Kasumi-1 (cell line): Measurements from ENCODE around the gene RGS12.

Experiments used
- DNase-seq, 2 experiments: peaks; one replicate each; lab custom pipeline; 2025; lab: John Stamatoyannopoulos, UW

Gene RGS12

GRCh38 chr4:3292571-3293400, at the start of gene RGS12:
Gene RGS12 (plus strand): TSS chr4:3293021. CDS start chr4:3316171, 23,150 bp downstream.
- DNase-seq, result peak; percentile 90 to 91

- no peak for DNase-seq
Measured at GRCh38 chr4:3243136-3243780, 49.6 kb upstream of the RGS12 start.

- DNase-seq, result peak; percentile 25 to 28
Measured at GRCh38 chr4:3244002-3244401, 48.8 kb upstream of the RGS12 start.

GRCh38 chr4:3244747-3245146, 48.1 kb upstream of the RGS12 start:
- DNase-seq, result no peak

- no peak for DNase-seq
Measured at GRCh38 chr4:3245676-3246075, 47.1 kb upstream of the RGS12 start.

- no peak for DNase-seq
Measured at GRCh38 chr4:3246458-3247398, 46.1 kb upstream of the RGS12 start.

- no peak for DNase-seq
Measured at GRCh38 chr4:3247399-3248177, 45.2 kb upstream of the RGS12 start.

- no peak for DNase-seq
Measured at GRCh38 chr4:3248178-3248480, 44.7 kb upstream of the RGS12 start.

- DNase-seq, result no peak
Measured at GRCh38 chr4:3248811-3249661, 43.8 kb upstream of the RGS12 start, which contains the start of gene MSANTD1. Gene MSANTD1 (plus strand): TSS chr4:3249159. CDS start chr4:3249223, 64 bp downstream.

- DNase-seq, result no peak
Measured at GRCh38 chr4:3249711-3250437, 42.9 kb upstream of the RGS12 start.

GRCh38 chr4:3250438-3250955, 42.3 kb upstream of the RGS12 start:
- no peak for DNase-seq

GRCh38 chr4:3250956-3251690, 41.7 kb upstream of the RGS12 start:
- DNase-seq, result no peak

GRCh38 chr4:3251691-3252479, 40.9 kb upstream of the RGS12 start:
- no peak for DNase-seq

GRCh38 chr4:3252480-3252828, 40.4 kb upstream of the RGS12 start:
- DNase-seq, result no peak

GRCh38 chr4:3252831-3253641, 39.8 kb upstream of the RGS12 start:
- DNase-seq, result no peak

GRCh38 chr4:3253808-3254207, 39.0 kb upstream of the RGS12 start:
- DNase-seq, result no peak
